ENCODE measurements around the gene STX18. TPM values are rescaled to one million over a fixed set of nuclear protein-coding genes. Genes with fewer than 3 reads are reported as not detected.

Gene STX18
- total RNA-seq, 2 donors from 2014 or later: 24.1 to 33.5 TPM

GRCh38 chr4:4376074-4376473 lies 165.8 kb downstream of the STX18 start:
- no peak for DNase-seq (ENCODE audit: low spot score)
- H3K9me3 ChIP-seq: no peaks in the 10 kb centered on the region
- intact Hi-C loops (cut with DNase I): no loop called here
- no peaks in the 10 kb centered on the region for H3K27me3 ChIP-seq (replicated peaks; ENCODE audit: insufficient read depth)
- H3K4me3 ChIP-seq: no peak overlapping the region
- TF ChIP-seq, protein P1, sequence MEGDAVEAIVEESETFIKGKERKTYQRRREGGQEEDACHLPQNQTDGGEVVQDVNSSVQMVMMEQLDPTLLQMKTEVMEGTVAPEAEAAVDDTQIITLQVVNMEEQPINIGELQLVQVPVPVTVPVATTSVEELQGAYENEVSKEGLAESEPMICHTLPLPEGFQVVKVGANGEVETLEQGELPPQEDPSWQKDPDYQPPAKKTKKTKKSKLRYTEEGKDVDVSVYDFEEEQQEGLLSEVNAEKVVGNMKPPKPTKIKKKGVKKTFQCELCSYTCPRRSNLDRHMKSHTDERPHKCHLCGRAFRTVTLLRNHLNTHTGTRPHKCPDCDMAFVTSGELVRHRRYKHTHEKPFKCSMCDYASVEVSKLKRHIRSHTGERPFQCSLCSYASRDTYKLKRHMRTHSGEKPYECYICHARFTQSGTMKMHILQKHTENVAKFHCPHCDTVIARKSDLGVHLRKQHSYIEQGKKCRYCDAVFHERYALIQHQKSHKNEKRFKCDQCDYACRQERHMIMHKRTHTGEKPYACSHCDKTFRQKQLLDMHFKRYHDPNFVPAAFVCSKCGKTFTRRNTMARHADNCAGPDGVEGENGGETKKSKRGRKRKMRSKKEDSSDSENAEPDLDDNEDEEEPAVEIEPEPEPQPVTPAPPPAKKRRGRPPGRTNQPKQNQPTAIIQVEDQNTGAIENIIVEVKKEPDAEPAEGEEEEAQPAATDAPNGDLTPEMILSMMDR (IDR thresholded peaks at IDR 0.05): no peak
- no peak for TF ChIP-seq POLR2A (IDR thresholded peaks at IDR 0.05)
- TF ChIP-seq POLR2AphosphoS5 (IDR thresholded peaks at IDR 0.05): no peak
- H3K27ac ChIP-seq: no peak overlapping the region
- no peaks in the 10 kb centered on the region for H3K4me1 ChIP-seq (replicated peaks)
- H3K36me3 ChIP-seq: no peaks in the 10 kb centered on the region
- WGBS: 74% methylated on average over 4 of the region's 4 CpGs

DNA sequence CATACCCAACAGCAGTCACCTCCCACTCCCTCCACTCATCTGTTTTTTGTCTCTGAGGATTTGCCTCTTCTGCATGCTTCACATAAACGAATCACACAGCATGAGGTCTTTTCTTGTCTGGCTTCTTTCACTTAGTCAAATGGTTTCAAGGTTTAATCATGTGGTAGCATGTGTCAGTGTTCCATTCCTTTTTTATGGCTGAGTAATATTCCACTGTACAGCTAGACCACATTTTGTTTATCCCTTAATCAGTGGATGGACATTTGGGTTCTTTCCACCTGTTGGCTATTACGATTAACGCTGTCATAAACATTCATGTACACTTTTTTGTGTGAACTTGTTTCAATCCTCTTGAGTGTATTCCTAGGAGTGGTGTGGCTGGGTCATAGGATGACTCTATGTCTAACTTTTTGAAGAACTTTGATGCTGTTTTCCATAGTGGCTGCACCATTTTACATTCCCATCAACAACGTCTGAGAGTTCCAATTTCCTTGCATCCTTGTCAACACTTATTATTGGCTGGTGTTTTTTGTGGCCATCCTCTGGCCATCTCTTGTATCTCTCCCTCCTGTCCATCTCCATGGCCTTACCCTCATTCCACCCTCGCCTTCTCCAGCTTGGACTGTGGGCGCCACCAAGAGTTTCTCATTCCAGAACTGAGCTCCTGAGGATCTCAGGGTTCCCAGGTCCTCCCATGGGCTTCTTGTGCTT lies 167.3 kb downstream of the STX18 start:
- 85% methylated on average over 6 of the region's 6 CpGs for WGBS

More for the DNA sequence above, 167.3 kb downstream of the STX18 start:
- Histone ChIP-seq H3K36me3 (no peaks in the 10 kb centered on the region), H3K4me3 (no peak overlapping the region), H3K4me1 (replicated peaks) (no peaks in the 10 kb centered on the region), H3K27ac (no peak overlapping the region), H3K27me3 (replicated peaks; ENCODE audit: insufficient read depth) (no peaks in the 10 kb centered on the region), H3K9me3 (no peaks in the 10 kb centered on the region)
- intact Hi-C loops (cut with DNase I): no loop called here
- no peak for TF ChIP-seq POLR2AphosphoS5 (IDR thresholded peaks at IDR 0.05)
- TF ChIP-seq POLR2A (IDR thresholded peaks at IDR 0.05): no peak
- TF ChIP-seq, protein P1 (IDR thresholded peaks at IDR 0.05): no peak
- DNase-seq (ENCODE audit: low spot score): no peak

Other genes with a start within 250 kb of the STX18 start
- 10 to 100 TPM; 17.1 to 88.8 TPM for gene NSG1, start 154.9 kb downstream of the STX18 start, total RNA-seq

All from prostate gland (tissue), 2 donors.